Measurements from ENCODE around the gene AGPAT3.

The AGPAT3 gene

GRCh38 chr21:43976661-43977060 is 111.6 kb downstream of the AGPAT3 start:
- Histone ChIP-seq H3K9me3 (no peaks in the 10 kb centered on the region), H3K36me3 (peaks cover 10% of the 10 kb centered on the region), H3K27ac (no peak overlapping the region), H3K27me3 (no peaks in the 10 kb centered on the region), H3K4me1 (ENCODE audit: control insufficient read depth in 1 of 2, insufficient read depth in 1 of 2, low read depth in 1 of 2, low read length in 1 of 2) (peaks cover 0 to 7% of the 10 kb centered on the region in 2 experiments), H3K4me3 (ENCODE audit: low read depth in 1 of 2, low read length in 1 of 2) (no peak overlapping the region)
- TF ChIP-seq CTCF (IDR thresholded peaks at IDR 0.05), result no peak

GRCh38 chr21:43978060-43978459 is 113.0 kb downstream of the AGPAT3 start:
- H3K4me3 ChIP-seq (ENCODE audit: low read depth in 1 of 2, low read length in 1 of 2), result no peak overlapping the region
- TF ChIP-seq CTCF (IDR thresholded peaks at IDR 0.05), result no peak
- peaks cover 11% of the 10 kb centered on the region for H3K36me3 ChIP-seq
- peaks cover 0 to 7% of the 10 kb centered on the region in 2 experiments for H3K4me1 ChIP-seq (ENCODE audit: control insufficient read depth in 1 of 2, insufficient read depth in 1 of 2, low read depth in 1 of 2, low read length in 1 of 2)
- H3K27ac ChIP-seq, result no peak overlapping the region
- no peaks in the 10 kb centered on the region for H3K9me3 ChIP-seq
- no peaks in the 10 kb centered on the region for H3K27me3 ChIP-seq

- TF ChIP-seq CTCF (IDR thresholded peaks at IDR 0.05), result no peak
- H3K27ac ChIP-seq, result no peak overlapping the region
- peaks cover 11% of the 10 kb centered on the region for H3K36me3 ChIP-seq
- no peaks in the 10 kb centered on the region for H3K27me3 ChIP-seq
- peaks cover 0 to 7% of the 10 kb centered on the region in 2 experiments for H3K4me1 ChIP-seq (ENCODE audit: control insufficient read depth in 1 of 2, insufficient read depth in 1 of 2, low read depth in 1 of 2, low read length in 1 of 2)
- no peaks in the 10 kb centered on the region for H3K9me3 ChIP-seq
- no peak overlapping the region for H3K4me3 ChIP-seq (ENCODE audit: low read depth in 1 of 2, low read length in 1 of 2)
Observed at GRCh38 chr21:43979654-43980053, 114.6 kb downstream of the AGPAT3 start.

GRCh38 chr21:43981151-43981870 is 116.3 kb downstream of the AGPAT3 start:
- no peak overlapping the region for H3K27ac ChIP-seq
- peaks cover 11% of the 10 kb centered on the region for H3K36me3 ChIP-seq
- H3K4me1 ChIP-seq (ENCODE audit: control insufficient read depth in 1 of 2, insufficient read depth in 1 of 2, low read depth in 1 of 2, low read length in 1 of 2), result no peaks in the 10 kb centered on the region
- no peak overlapping the region for H3K4me3 ChIP-seq (ENCODE audit: low read depth in 1 of 2, low read length in 1 of 2)
- peaks cover 16% of the 10 kb centered on the region for H3K27me3 ChIP-seq
- no peaks in the 10 kb centered on the region for H3K9me3 ChIP-seq
- TF ChIP-seq CTCF (IDR thresholded peaks at IDR 0.05), result no peak

- Histone ChIP-seq H3K36me3 (peaks cover 11% of the 10 kb centered on the region), H3K27ac (no peak overlapping the region), H3K4me3 (ENCODE audit: low read depth in 1 of 2, low read length in 1 of 2) (no peak overlapping the region), H3K9me3 (no peaks in the 10 kb centered on the region), H3K4me1 (ENCODE audit: control insufficient read depth in 1 of 2, insufficient read depth in 1 of 2, low read depth in 1 of 2, low read length in 1 of 2) (no peaks in the 10 kb centered on the region), H3K27me3 (peaks cover 21% of the 10 kb centered on the region)
- TF ChIP-seq CTCF (IDR thresholded peaks at IDR 0.05), result no peak
Observed at GRCh38 chr21:43981871-43982210, 116.8 kb downstream of the AGPAT3 start.

Measured in neutrophil (primary cell).